Measurements from ENCODE around the gene IRF7. TPM values are rescaled to one million over a fixed set of nuclear protein-coding genes. Genes with fewer than 3 reads are reported as not detected.
"Not testable (repeated sequence)": the region's sequence is repeated elsewhere in the genome, so short reads cannot be mapped to it uniquely, and the experiment has no call there.

Gene IRF7
- total and polyA plus RNA-seq, 4 experiments from 2014 or later = 20.8 to 76.6 (median 52.5) TPM

- H3K9me3 Mint-ChIP-seq = no peaks in the 10 kb centered on the region
These were observed 42.0 kb upstream of the IRF7 start for GRCh38 chr11:657691-658126.

DNA sequence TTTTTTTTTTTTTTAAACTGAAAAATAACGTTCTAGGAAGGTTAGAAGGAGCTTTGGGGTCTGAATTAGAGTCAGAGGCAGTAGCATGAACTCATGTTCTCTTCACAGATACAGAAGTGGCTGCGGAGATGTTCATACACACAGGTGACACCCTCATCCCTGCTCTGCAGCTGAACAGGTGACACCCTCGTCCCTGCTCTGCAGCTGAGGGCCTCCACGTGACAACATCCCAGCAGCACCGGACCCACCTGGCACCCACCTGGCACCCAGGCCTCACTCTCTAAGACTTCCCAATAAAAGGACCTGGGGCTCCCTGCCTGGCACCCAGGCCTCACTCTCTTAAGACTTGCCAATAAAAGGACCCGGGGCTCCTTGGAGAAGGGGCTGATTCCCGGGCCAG is 41.1 kb upstream of the IRF7 start:
- POLR2A ChIA-PET (ENCODE audit: partially characterized antibody) = no interaction called here
- no peaks in the 10 kb centered on the region for H3K27me3 ChIP-seq (ENCODE audit: insufficient read depth, low read length)
- H3K36me3 ChIP-seq (ENCODE audit: insufficient read depth, low read length) = peaks cover 4% of the 10 kb centered on the region
- Mint-ChIP-seq H3K9me3 (no peaks in the 10 kb centered on the region), H3K27me3 (no peaks in the 10 kb centered on the region), H3K27ac (no peak overlapping the region), H3K4me3 (no peak overlapping the region), H3K36me3 (peaks cover 10 to 15% of the 10 kb centered on the region in 2 donors), H3K4me1 (peaks cover 0 to 1% (median 0%) of the 10 kb centered on the region in 4 donors)
- no peaks in the 10 kb centered on the region for H3K9me3 ChIP-seq (ENCODE audit: control insufficient read depth in 1 of 2, low read length in 2 of 2)
- no peaks in the 10 kb centered on the region for H3K4me1 ChIP-seq (ENCODE audit: insufficient read depth, low read length)
- intact Hi-C loops (cut with micrococcal nuclease) = no loop called here
- no peak overlapping the region for H3K27ac ChIP-seq (ENCODE audit: low read depth, low read length)
- no peak for DNase-seq
- no peak overlapping the region for H3K4me3 ChIP-seq (ENCODE audit: low read length in 2 of 2)
- CTCF ChIA-PET (ENCODE audit: partially characterized antibody) = interaction anchor here (1.3 to 1.9 kb wide), 2 partner anchors 9 to 15 kb away, joined by 3 to 8 read pairs; no protein-coding TSS in a partner anchor

More at GRCh38 chr11:657691-658126, 42.0 kb upstream of the IRF7 start:
- CTCF ChIA-PET (ENCODE audit: partially characterized antibody) = no interaction called here
- Mint-ChIP-seq H3K4me3 (no peak overlapping the region), H3K4me1 (peaks cover 0 to 2% (median under 1%) of the 10 kb centered on the region in 4 donors), H3K27ac (no peak overlapping the region), H3K27me3 (no peaks in the 10 kb centered on the region), H3K36me3 (peaks cover 6 to 17% of the 10 kb centered on the region in 2 donors)
- intact Hi-C loops (cut with micrococcal nuclease) = no loop called here
- POLR2A ChIA-PET (ENCODE audit: partially characterized antibody) = no interaction called here
- Histone ChIP-seq H3K4me3 (ENCODE audit: low read length in 2 of 2) (no peak overlapping the region), H3K27me3 (ENCODE audit: insufficient read depth, low read length) (no peaks in the 10 kb centered on the region), H3K4me1 (ENCODE audit: insufficient read depth, low read length) (no peaks in the 10 kb centered on the region), H3K36me3 (ENCODE audit: insufficient read depth, low read length) (peaks cover 4% of the 10 kb centered on the region), H3K9me3 (ENCODE audit: control insufficient read depth in 1 of 2, low read length in 2 of 2) (no peaks in the 10 kb centered on the region), H3K27ac (ENCODE audit: low read depth, low read length) (no peak overlapping the region)
- no peak for DNase-seq

- Histone ChIP-seq H3K36me3 (ENCODE audit: insufficient read depth, low read length) (peaks cover 4% of the 10 kb centered on the region), H3K4me3 (ENCODE audit: low read length in 2 of 2) (no peak overlapping the region), H3K9me3 (ENCODE audit: control insufficient read depth in 1 of 2, low read length in 2 of 2) (no peaks in the 10 kb centered on the region), H3K4me1 (ENCODE audit: insufficient read depth, low read length) (no peaks in the 10 kb centered on the region), H3K27me3 (ENCODE audit: insufficient read depth, low read length) (no peaks in the 10 kb centered on the region), H3K27ac (ENCODE audit: low read depth, low read length) (no peak overlapping the region)
- intact Hi-C loops (cut with micrococcal nuclease) = no loop called here
- H3K4me3 Mint-ChIP-seq = no peak overlapping the region
- ChIA-PET POLR2A (ENCODE audit: partially characterized antibody) (interaction anchor here (0.7 kb wide), 1 partner anchor 72 kb away, joined by 3 read pairs; no protein-coding TSS in a partner anchor), CTCF (ENCODE audit: partially characterized antibody) (interaction anchor here (1.3 to 1.9 kb wide), 2 partner anchors 10 to 15 kb away, joined by 3 to 8 read pairs; no protein-coding TSS in a partner anchor)
- H3K36me3 Mint-ChIP-seq = peaks cover 13 to 16% of the 10 kb centered on the region in 2 donors
- H3K4me1 Mint-ChIP-seq = peaks cover 0 to 1% (median 0%) of the 10 kb centered on the region in 4 donors
- no peak overlapping the region for H3K27ac Mint-ChIP-seq
- no peaks in the 10 kb centered on the region for H3K27me3 Mint-ChIP-seq
- H3K9me3 Mint-ChIP-seq = no peaks in the 10 kb centered on the region
- no peak for DNase-seq
These were observed 40.7 kb upstream of the IRF7 start for GRCh38 chr11:656426-656825.

DNA sequence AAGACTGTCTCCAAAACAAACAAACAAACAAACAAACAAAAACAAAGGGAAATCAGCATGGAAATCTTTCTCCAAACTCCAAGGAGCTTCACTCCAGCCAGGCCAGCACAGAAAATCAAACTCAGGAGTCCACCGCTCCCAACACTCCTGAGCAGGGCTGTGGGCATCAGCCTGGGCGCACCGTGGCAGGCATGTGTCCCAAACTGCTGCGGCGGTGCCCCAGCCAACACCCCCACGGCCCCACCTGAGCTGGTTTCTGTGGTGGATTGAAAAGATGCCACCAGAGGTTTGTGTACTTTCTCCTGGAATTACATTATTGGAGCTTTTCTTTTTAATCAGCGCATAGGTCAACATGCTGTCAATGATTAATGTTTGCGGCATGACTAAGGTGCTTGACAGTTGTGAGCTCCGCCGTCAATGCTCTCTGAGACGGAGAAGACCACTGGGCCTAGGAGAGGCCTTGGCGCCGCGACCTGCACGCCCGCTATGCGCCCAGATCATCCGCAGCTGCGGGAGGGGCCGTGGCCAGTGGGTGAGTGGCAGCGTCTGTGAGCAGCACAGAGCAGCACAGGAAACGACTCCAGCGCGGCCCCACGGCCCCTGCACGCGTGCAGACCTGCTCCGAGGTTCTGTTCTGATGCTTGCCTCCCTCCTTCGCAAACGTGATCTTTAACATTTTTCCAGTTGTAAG is 39.4 kb upstream of the IRF7 start:
- Mint-ChIP-seq H3K4me1 (peaks cover 0 to 3% (median 0%) of the 10 kb centered on the region in 4 donors), H3K9me3 (no peaks in the 10 kb centered on the region), H3K27me3 (no peaks in the 10 kb centered on the region), H3K4me3 (no peak overlapping the region), H3K27ac (no peak overlapping the region), H3K36me3 (peaks cover 15 to 17% of the 10 kb centered on the region in 2 donors)
- intact Hi-C loops (cut with micrococcal nuclease) = no loop called here
- ChIA-PET CTCF (ENCODE audit: partially characterized antibody) (interaction anchor here (1.9 kb wide), 1 partner anchor 11 kb away, joined by 8 read pairs; no protein-coding TSS in a partner anchor), POLR2A (ENCODE audit: partially characterized antibody) (interaction anchor here (1.3 kb wide), 1 partner anchor 92 kb away, joined by 4 read pairs; the partner anchor contains the start of gene TALDO1)
- H3K36me3 ChIP-seq (ENCODE audit: insufficient read depth, low read length) = no peaks in the 10 kb centered on the region
- DNase-seq = no peak
- H3K9me3 ChIP-seq (ENCODE audit: control insufficient read depth in 1 of 2, low read length in 2 of 2) = no peaks in the 10 kb centered on the region
- no peaks in the 10 kb centered on the region for H3K4me1 ChIP-seq (ENCODE audit: insufficient read depth, low read length)
- no peaks in the 10 kb centered on the region for H3K27me3 ChIP-seq (ENCODE audit: insufficient read depth, low read length)
- no peak overlapping the region for H3K4me3 ChIP-seq (ENCODE audit: low read length in 2 of 2)
- H3K27ac ChIP-seq (ENCODE audit: low read depth, low read length) = no peak overlapping the region

DNA sequence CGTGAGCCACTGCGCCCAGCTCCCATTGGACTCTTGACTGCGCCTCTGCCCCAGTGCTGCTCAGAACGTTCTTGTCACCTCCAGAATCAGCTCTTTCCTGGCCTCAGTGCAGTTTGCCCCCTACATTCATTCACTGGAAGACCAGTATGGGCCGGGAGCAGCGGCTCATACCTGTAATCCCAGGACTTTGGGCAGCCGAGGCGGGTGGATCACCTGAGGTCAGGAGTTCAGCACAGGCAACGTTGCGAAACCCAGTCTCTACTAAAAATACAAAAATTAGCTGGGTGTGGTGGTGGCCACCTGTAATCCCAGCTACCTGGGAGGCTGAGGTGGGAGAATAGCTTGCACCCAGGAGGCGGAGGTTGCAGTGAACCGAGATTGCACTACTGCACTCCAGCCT is 38.7 kb upstream of the IRF7 start:
- H3K27ac ChIP-seq (ENCODE audit: low read depth, low read length); intact Hi-C loops (cut with micrococcal nuclease); H3K9me3 Mint-ChIP-seq; CTCF ChIA-PET (ENCODE audit: partially characterized antibody); H3K27me3 Mint-ChIP-seq; H3K4me1 Mint-ChIP-seq; H3K36me3 ChIP-seq (ENCODE audit: insufficient read depth, low read length); H3K27me3 ChIP-seq (ENCODE audit: insufficient read depth, low read length); POLR2A ChIA-PET (ENCODE audit: partially characterized antibody); H3K9me3 ChIP-seq (ENCODE audit: control insufficient read depth in 1 of 2, low read length in 2 of 2); DNase-seq; H3K4me1 ChIP-seq (ENCODE audit: insufficient read depth, low read length); H3K4me3 Mint-ChIP-seq; H3K27ac Mint-ChIP-seq; H3K4me3 ChIP-seq (ENCODE audit: low read length in 2 of 2): not testable (repeated sequence)
- H3K36me3 Mint-ChIP-seq = peaks cover 12 to 15% of the 10 kb centered on the region in 2 donors

DNA sequence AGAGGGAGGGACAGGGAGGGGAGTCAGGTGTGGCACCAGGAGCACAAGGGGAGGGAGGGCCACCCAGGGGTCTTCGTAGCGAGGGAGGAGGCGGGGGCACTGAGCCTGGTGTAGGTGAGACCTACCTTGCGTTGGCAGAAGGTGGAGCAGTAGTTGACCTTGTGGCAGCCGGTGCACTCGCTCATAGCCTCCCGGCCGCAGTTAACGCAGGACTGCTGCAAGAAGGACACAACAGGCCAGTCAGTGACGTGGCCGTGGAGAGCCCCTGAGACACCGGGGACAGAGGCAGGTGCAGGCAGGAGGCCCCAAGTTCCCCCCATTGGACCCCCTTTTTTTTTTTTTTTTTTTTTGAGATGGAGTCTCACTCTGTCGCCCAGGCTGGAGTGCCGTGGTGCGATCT is 38.1 kb upstream of the IRF7 start:
- Mint-ChIP-seq H3K4me1 (peaks cover 0 to 1% (median 0%) of the 10 kb centered on the region in 4 donors), H3K27me3 (no peaks in the 10 kb centered on the region), H3K9me3 (no peaks in the 10 kb centered on the region), H3K27ac (no peak overlapping the region), H3K4me3 (no peak overlapping the region), H3K36me3 (peaks cover 10 to 15% of the 10 kb centered on the region in 2 donors)
- no peaks in the 10 kb centered on the region for H3K9me3 ChIP-seq (ENCODE audit: control insufficient read depth in 1 of 2, low read length in 2 of 2)
- ChIA-PET POLR2A (ENCODE audit: partially characterized antibody) (no interaction called here), CTCF (ENCODE audit: partially characterized antibody) (no interaction called here)
- no peak overlapping the region for H3K27ac ChIP-seq (ENCODE audit: low read depth, low read length)
- no peak overlapping the region for H3K4me3 ChIP-seq (ENCODE audit: low read length in 2 of 2)
- H3K36me3 ChIP-seq (ENCODE audit: insufficient read depth, low read length) = no peaks in the 10 kb centered on the region
- no peak for DNase-seq
- H3K27me3 ChIP-seq (ENCODE audit: insufficient read depth, low read length) = no peaks in the 10 kb centered on the region
- no peaks in the 10 kb centered on the region for H3K4me1 ChIP-seq (ENCODE audit: insufficient read depth, low read length)
- intact Hi-C loops (cut with micrococcal nuclease) = no loop called here

- peaks cover 10 to 15% of the 10 kb centered on the region in 2 donors for H3K36me3 Mint-ChIP-seq
- POLR2A ChIA-PET (ENCODE audit: partially characterized antibody); intact Hi-C loops (cut with micrococcal nuclease); H3K9me3 ChIP-seq (ENCODE audit: control insufficient read depth in 1 of 2, low read length in 2 of 2); H3K4me3 ChIP-seq (ENCODE audit: low read length in 2 of 2); H3K36me3 ChIP-seq (ENCODE audit: insufficient read depth, low read length); H3K27ac Mint-ChIP-seq; H3K27me3 ChIP-seq (ENCODE audit: insufficient read depth, low read length); H3K4me3 Mint-ChIP-seq; H3K9me3 Mint-ChIP-seq; H3K4me1 Mint-ChIP-seq; H3K4me1 ChIP-seq (ENCODE audit: insufficient read depth, low read length); H3K27me3 Mint-ChIP-seq; DNase-seq; CTCF ChIA-PET (ENCODE audit: partially characterized antibody); H3K27ac ChIP-seq (ENCODE audit: low read depth, low read length): not testable (repeated sequence)
These were observed 37.4 kb upstream of the IRF7 start for GRCh38 chr11:653136-653535.
